SK-N-MC (cell line): Measurements from ENCODE around the gene CLDN20.
"Not testable (repeated sequence)": the region's sequence is repeated elsewhere in the genome, so short reads cannot be mapped to it uniquely, and the experiment has no call there.

Source experiments
- DNase-seq: peaks from one replicate; pipeline ENCODE4 v3.0.0-alpha.2; 2011; ENCODE audit warnings: low read depth, low spot score
- H3K27ac ChIP-seq: fragments of 200-600 bp; sonication (generic); 2 replicates; pipeline ENCODE4 v1.5.1; 2016; ENCODE audit warnings: mixed run types
- H3K36me3 ChIP-seq: fragments of 200-600 bp; sonication (generic); 2 replicates; pipeline ENCODE4 v1.6.1; 2017; ENCODE audit warnings: antibody characterized with exemption, low read length, mixed read lengths; ENCODE audit not compliant: insufficient read depth
- H3K4me3 ChIP-seq: fragments of 200-600 bp; sonication (generic); 2 replicates; pipeline ENCODE4 v1.5.1; 2016
- H3K9ac ChIP-seq: fragments of 200-600 bp; sonication (generic); 2 replicates; pipeline ENCODE4 v1.8.0; 2017; ENCODE audit warnings: mixed run types, mixed read lengths; ENCODE audit not compliant: insufficient read length
- H3K9me3 ChIP-seq: fragments of 200-600 bp; sonication (generic); 2 replicates; pipeline ENCODE4 v1.6.1; 2017; ENCODE audit warnings: low read depth, mild to moderate bottlenecking, antibody characterized with exemption, low read length, moderate library complexity, mixed read lengths
- EZH2 ChIP-seq: fragments of 200-600 bp; sonication (generic); IDR thresholded peaks from one replicate; pipeline ENCODE4 v1.6.1; 2017; ENCODE audit warnings: antibody characterized with exemption
- FOXP2 ChIP-seq: optimal IDR thresholded peaks from 2 replicates; pipeline ENCODE3; 2011; ENCODE audit warnings: mild to moderate bottlenecking, moderate library complexity; ENCODE audit not compliant: insufficient read depth; ENCODE audit errors: extremely low read length, control extremely low read depth
- POLR2AphosphoS5 ChIP-seq: IDR thresholded peaks from 2 replicates; pipeline ENCODE4 v1.6.1; 2012; ENCODE audit warnings: mild to moderate bottlenecking, low read depth, low read length, borderline replicate concordance

Gene CLDN20

DNA sequence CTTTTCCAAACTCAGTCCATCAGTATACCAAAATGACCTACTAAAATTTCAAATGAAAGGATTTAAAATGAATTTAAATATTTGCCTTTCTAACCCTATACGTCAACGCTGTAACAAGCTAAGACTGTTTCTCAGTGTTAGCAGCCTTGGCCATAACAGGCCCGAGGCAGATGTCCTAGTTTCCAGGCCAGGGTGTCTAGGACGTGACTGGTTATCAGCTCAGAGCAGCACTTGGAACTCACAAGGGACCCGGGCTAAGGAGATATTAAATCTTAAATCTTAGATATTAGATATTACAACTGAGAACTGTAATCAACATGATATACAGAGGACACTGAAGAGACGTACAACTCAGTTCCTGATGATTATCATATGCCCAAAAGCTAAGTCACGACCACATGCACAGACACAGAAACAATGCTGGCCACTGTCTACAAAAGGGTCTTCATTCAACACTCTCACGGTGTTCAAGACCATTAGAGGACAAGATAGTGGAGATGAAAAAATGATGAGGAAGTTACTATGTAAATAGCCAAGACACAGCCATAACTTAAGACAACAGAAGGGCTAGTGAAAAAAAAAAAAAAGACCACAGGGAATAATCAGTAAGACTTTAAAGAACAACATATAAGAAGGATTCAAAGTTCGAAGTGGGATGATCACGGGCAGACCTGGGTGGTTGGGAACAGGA lies at the start of gene CLDN20:
Gene CLDN20, plus strand, starts transcription at position 641 of the 691 bp plus-strand sequence. CDS start 11,707 bp downstream, outside the sequence.
- no peak for TF ChIP-seq EZH2
- no peak for TF ChIP-seq POLR2AphosphoS5
- no peak for TF ChIP-seq FOXP2
- Histone ChIP-seq H3K36me3 (peaks cover 44% of the 10 kb centered on the region), H3K9me3 (no peaks in the 10 kb centered on the region), H3K27ac (no peak within 1 kb of the TSS), H3K4me3 (no peak within 1 kb of the TSS), H3K9ac (no peak within 1 kb of the TSS)
- no peak for DNase-seq

- no peaks in the 10 kb centered on the region for H3K9me3 ChIP-seq
- no peak for DNase-seq
- no peaks in the 10 kb centered on the region for H3K36me3 ChIP-seq
- H3K4me3 ChIP-seq: no peak overlapping the region
- TF ChIP-seq EZH2 (no peak), FOXP2 (no peak), POLR2AphosphoS5 (no peak)
- H3K27ac ChIP-seq: no peak overlapping the region
- no peak overlapping the region for H3K9ac ChIP-seq
These were observed 47.9 kb upstream of the CLDN20 start for GRCh38 chr6:155215906-155216305.

DNA sequence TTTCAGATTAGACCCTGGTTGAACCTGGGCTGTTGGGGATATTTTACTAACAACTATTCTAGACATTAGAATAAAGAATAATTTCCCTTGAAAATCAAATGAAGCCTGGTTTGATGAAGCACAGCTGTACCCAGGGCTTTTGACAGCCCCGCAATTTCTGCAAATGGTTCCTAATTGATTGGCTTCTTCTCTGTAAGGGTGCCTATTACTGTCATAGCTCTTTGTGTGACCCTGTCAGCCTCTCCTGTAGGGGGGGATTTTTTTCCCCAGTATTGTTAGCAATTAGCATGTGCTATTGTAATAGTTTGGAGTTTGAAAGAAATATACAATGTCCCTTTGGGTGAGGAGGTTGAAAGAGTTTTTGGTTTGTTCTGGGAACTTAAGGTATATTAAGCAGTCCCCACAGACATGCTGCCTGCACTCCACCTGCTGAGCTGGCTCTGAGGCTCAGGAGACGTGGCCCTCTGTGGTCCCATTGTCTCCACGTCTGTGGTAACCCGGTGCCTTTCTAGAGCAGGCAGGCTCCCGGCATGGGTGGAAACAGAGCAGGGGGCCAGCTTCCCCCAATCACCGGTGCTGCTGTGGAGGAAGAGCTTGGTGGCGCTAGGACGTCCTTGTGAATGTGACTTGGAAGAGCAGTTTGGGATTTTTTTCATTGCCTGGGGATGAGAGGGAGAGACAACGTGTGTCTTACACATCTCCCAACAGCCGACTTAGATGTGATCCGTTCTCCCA lies 47.3 kb upstream of the CLDN20 start:
- TF ChIP-seq POLR2AphosphoS5: no peak
- TF ChIP-seq FOXP2: no peak
- no peak for TF ChIP-seq EZH2
- Histone ChIP-seq H3K36me3 (no peaks in the 10 kb centered on the region), H3K9me3 (no peaks in the 10 kb centered on the region), H3K9ac (no peak overlapping the region), H3K4me3 (no peak overlapping the region), H3K27ac (no peak overlapping the region)
- no peak for DNase-seq

DNA sequence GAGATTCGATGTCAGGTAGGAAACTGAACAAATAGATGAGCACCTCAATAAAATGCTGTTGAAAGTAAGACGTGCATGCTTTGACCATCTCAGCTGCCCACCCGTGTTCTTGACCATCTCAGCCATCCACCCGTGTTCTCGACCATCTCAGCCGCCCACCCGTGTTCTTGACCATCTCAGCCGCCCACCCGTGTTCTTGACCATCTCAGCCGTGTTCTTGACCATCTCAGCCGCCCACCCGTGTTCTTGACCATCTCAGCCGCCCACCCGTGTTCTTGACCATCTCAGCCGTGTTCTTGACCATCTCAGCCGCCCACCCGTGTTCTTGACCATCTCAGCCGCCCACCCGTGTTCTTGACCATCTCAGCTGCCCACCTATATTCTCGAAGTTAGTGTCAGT lies 45.1 kb upstream of the CLDN20 start:
- H3K9ac ChIP-seq, H3K4me3 ChIP-seq, H3K27ac ChIP-seq, H3K36me3 ChIP-seq, H3K9me3 ChIP-seq, DNase-seq: not testable (repeated sequence)

DNA sequence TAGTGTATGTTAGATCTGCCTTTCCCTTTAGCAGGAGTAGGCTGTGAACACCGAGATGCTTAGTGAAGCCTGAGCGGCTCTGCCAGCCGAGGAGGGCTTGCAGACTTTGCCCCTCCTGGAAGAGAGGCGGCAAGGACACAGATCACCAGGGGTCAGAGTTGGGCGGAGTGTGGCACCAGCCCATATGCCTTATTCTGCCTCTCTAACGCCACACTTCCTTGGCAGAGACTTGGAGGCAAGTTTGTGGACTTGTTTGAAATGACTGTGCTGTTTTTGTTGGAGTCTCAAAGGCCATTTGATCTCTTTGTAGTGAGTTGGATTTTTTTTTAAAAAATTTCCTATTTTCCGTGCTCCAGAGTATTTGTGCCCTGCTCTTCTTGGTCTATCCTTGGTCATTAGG lies 44.5 kb upstream of the CLDN20 start:
- TF ChIP-seq FOXP2 (no peak), POLR2AphosphoS5 (no peak), EZH2 (no peak)
- no peak overlapping the region for H3K27ac ChIP-seq

GRCh38 chr6:155219858-155220301 lies 43.9 kb upstream of the CLDN20 start:
- no peaks in the 10 kb centered on the region for H3K36me3 ChIP-seq
- H3K9ac ChIP-seq: no peak overlapping the region
- H3K9me3 ChIP-seq: no peaks in the 10 kb centered on the region
- DNase-seq: no peak
- H3K27ac ChIP-seq: no peak overlapping the region
- H3K4me3 ChIP-seq: no peak overlapping the region
- no peak for TF ChIP-seq POLR2AphosphoS5
- TF ChIP-seq FOXP2: no peak
- no peak for TF ChIP-seq EZH2

More for the DNA sequence above, 44.5 kb upstream of the CLDN20 start:
- Histone ChIP-seq H3K4me3 (no peak overlapping the region), H3K9me3 (no peaks in the 10 kb centered on the region), H3K36me3 (no peaks in the 10 kb centered on the region), H3K9ac (no peak overlapping the region)
- DNase-seq: no peak

DNA sequence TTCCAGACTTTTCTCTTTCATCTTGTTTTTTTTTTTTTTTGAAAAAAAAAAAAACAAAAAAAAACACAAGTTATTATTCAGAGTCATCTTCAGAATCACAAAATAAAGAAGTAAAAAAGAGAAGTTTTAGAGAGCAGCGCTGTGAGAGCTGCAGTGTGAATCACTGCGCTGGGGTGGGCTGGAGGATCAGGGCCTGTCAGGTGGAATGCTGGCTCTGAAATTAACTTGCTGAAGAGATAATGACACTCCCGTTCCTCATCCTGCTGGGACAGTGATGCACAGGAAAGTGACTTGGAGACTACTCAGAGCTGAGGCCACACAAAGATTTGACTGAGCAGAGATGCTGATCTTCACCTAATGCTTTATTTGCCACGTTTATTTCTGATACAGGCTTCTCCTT lies 42.7 kb upstream of the CLDN20 start:
- no peaks in the 10 kb centered on the region for H3K36me3 ChIP-seq
- no peak overlapping the region for H3K4me3 ChIP-seq

GRCh38 chr6:155222506-155222905 lies 41.3 kb upstream of the CLDN20 start:
- DNase-seq: no peak
- Histone ChIP-seq H3K4me3 (no peak overlapping the region), H3K9me3 (no peaks in the 10 kb centered on the region), H3K36me3 (no peaks in the 10 kb centered on the region), H3K27ac (no peak overlapping the region), H3K9ac (no peak overlapping the region)
- TF ChIP-seq EZH2 (no peak), POLR2AphosphoS5 (no peak), FOXP2 (no peak)

More for the DNA sequence above, 42.7 kb upstream of the CLDN20 start:
- Histone ChIP-seq H3K9me3 (no peaks in the 10 kb centered on the region), H3K27ac (no peak overlapping the region), H3K9ac (no peak overlapping the region)
- DNase-seq: no peak
- TF ChIP-seq EZH2 (no peak), FOXP2 (no peak), POLR2AphosphoS5 (no peak)
